NCI-H446 treated with DMSO at 0.1 percent for 48 hours (cell line): ENCODE data around the gene C10orf143.

Experiments used
- DNase-seq: peaks from one replicate; lab custom pipeline; 2025; lab: John Stamatoyannopoulos, UW

The C10orf143 gene

GRCh38 chr10:130014263-130015074 is 96.2 kb downstream of the C10orf143 start:
- no peak for DNase-seq
